SIG-M5 treated with dmso at 0.1 percent for 504 hours (cell line): ENCODE results near the gene TROAP.
A peak's percentile ranks its signal among the peaks of the same experiment; 100 is the strongest.
"Not testable (repeated sequence)": the region's sequence is repeated elsewhere in the genome, so short reads cannot be mapped to it uniquely, and the experiment has no call there.

Source experiments
- DNase-seq: peaks from one replicate; lab custom pipeline; 2025; ENCODE audit not compliant: unreplicated experiment; lab: John Stamatoyannopoulos, UW

Gene TROAP

DNA sequence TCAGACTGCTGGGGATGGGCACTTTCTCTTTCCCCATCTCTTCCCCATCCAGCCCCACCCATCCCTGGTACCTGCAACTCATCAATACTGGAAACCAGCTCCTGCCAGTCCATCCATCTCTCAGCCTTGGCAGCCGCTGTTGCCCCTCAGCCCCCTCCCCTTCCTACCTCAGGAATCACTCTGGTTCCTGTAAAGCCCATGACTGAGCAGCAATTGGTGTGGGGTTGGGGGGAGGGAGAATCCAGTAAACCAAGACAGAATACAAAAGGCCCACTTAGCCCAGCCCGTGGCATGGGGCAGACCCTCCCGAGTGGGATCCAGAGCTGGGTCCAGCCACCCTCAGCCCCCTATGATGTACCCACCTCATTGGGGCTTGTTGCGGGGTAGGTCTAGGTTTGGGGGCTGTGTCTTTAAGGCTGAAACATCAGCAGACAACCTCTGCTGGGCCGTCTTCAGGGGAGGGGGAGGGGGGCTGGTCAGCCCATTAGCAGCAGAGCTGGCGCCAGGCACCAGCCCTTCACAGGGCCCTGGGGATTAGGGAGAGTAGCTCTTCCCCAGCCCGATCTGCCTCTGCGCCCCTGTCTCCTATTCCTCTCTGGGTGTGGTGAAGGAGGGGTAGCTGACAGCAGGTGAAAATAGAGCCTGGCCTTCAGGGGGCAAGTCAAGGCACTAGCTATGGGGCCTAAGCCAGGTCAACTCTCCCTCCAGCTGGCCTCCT is 28.8 kb upstream of the TROAP start:
- DNase-seq = no peak

DNA sequence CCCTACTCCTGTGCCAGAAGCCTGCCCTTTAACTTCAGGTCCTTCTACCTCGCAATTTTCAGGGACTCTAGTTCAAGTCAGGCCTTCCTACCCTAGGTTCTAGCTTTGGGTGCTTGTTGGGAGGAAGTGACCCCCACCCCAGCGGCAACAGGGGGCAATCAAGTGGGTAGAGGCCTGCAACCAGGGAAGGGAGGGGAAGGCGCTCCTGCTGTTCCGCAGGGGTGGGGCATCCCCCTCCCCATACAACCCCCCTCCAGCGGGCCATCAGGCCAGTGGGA is 28.3 kb upstream of the TROAP start:
- no peak for DNase-seq

DNA sequence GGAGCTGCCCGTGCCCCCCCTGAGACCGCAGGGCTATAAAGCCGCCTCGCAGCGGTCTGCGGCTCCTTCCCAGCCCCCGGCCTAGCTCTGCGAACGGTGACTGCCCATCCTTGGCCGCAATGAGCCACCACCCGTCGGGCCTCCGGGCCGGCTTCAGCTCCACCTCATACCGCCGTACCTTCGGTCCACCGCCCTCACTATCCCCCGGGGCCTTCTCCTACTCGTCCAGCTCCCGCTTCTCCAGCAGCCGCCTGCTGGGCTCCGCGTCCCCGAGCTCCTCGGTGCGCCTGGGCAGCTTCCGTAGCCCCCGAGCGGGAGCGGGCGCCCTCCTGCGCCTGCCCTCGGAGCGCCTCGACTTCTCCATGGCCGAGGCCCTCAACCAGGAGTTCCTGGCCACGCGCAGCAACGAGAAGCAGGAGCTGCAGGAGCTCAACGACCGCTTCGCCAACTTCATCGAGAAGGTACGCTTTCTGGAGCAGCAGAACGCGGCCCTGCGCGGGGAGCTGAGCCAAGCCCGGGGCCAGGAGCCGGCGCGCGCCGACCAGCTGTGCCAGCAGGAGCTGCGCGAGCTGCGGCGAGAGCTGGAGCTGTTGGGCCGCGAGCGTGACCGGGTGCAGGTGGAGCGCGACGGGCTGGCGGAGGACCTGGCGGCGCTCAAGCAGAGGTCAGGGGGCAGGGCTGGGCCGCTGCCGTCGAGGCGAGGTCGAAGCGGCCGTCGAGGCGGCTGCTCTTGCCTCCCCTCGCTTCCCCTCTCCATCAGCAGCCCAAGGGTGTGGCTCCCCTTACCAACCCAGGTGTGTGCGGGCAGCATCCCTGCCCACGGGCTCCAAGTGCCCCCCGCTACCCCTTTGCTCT is 27.7 kb upstream of the TROAP start, which contains the start of gene PRPH:
Gene PRPH, plus strand, starts transcription at position 66 of the 855 bp plus-strand sequence. Its CDS starts 54 bp downstream, at position 120.
- no peak for DNase-seq

DNA sequence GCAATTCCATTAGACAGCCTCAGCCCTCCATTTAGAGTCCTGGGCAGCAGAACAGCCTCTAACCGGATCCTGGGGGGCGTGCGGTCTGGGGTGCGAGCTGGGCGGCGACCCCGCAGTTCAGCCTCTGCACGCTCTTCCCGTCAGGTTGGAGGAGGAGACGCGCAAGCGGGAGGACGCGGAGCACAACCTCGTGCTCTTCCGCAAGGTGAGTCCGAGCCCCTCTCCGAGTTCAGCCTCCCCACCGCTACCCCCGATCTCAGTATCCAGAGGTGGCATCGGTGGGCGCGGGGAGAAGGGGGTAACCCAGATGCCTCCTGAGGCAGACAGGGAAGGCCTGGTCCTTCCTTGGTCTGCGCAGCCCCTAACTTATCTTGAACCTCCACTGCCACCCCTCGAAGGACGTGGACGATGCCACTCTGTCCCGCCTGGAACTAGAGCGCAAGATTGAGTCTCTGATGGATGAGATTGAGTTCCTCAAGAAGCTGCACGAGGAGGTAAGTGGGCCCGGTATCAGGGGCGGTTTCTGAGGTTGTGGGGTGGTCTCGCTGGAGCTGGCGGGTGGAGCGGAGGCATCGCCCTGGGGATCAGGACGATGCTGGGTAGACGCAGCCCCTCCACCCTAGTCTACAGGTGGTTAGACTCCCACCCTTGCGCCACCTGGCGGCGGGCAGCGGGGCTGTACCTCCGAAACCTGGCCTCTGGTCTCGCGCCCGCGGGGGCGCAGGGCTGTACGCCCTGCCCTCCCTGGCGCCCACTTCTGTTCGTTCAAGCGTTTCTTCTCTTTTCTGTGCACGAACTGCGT is 26.8 kb upstream of the TROAP start:
- DNase-seq = peak; percentile 32

DNA sequence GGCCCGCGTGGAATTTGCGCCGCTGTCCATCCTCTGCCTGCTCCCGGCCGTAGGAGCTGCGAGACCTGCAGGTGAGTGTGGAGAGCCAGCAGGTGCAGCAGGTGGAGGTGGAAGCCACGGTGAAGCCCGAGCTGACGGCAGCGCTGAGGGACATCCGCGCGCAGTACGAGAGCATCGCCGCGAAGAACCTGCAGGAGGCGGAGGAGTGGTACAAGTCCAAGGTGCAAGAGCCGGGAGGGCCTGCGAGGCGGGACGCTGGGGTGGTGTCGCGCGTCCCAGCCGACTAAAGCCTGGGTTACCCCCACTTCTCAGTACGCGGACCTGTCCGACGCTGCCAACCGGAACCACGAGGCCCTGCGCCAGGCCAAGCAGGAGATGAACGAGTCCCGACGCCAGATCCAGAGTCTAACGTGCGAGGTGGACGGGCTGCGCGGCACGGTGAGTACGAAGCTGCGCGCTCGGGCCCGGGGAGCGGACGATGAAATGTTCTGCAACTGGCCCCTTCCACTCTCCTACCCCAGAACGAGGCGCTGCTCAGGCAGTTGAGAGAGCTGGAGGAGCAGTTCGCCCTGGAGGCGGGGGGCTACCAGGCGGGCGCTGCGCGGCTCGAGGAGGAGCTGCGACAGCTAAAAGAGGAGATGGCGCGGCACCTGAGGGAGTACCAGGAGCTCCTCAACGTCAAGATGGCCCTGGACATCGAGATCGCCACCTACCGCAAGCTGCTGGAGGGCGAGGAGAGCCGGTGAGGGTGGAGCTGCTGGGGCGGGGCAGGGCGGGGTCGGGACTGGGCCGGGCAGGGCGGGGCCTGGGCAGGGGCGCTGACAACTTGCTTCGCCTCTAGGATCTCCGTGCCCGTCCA is 26.0 kb upstream of the TROAP start:
- DNase-seq = peak; percentile 70

DNA sequence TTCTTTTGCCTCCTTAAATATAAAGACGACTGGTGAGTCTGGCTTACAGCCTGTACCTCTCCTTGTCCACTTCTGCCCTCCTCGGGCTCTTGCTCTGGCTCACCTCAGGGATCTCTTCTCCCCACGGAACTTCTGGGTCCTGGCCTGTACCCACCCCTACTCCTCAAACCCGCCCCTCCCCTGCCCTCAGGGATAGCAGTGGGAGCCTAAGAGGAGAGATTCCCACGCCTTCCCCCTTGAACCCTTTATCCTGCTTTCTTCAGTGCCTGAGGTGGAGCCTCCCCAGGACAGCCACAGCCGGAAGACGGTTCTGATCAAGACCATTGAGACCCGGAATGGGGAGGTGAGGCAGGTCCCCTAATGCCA is 25.4 kb upstream of the TROAP start:
- DNase-seq = no peak

DNA sequence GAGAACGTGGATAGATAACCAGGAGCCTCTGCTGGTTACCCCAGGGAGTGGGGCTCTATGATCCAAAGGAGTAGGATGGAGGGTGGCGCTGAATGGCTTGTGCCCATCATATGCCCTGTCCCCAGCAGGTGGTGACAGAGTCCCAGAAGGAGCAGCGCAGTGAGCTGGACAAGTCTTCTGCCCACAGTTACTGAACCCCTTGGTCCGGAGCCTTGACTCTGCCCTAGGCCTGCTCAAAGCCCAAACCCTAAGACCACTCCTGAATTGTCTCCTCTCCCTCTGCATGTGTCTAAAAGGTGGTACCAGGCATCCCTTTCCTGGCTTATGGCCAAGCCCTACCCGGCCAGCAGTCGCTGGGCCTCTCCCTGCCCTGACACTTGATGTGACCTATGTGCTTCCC is 24.9 kb upstream of the TROAP start:
- no peak for DNase-seq

DNA sequence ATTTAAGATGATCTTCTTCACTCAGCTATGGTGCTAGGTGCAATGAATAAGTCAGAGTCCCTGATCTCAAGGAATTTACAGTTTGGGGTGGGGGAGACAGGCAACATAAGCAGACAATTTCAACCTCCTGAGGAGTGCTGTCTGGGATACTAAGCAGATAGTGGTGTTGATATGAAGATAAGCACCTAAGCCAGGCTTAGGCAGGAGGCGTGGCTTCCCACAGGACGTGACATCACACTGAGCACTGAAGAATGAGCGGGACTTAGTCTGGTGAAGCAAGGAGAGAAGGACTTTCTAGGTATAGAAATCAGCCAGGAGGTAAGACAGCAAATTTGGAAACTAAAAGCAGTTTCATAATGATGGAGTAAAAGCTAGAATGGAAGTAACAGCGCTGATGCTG is 21.3 kb upstream of the TROAP start:
- no peak for DNase-seq

DNA sequence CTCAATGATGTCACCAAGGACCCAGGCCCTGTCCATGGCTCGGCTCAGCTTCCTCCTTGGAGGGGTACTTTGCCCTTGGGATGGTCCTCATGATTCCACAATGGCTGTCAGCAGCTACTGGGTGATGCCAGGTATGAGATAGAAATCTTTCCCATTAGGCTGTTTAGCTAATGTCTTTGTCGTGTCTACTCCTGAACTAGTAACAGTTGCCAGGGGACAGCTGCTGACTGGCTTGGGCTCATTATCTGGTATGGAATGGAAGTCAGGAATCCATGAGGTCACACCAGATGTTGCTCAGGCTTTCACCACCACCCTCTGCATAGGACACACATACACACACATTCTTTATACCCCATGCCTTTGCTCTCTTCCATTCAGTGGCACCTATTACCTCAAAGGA is 18.9 kb upstream of the TROAP start:
- no peak for DNase-seq

DNA sequence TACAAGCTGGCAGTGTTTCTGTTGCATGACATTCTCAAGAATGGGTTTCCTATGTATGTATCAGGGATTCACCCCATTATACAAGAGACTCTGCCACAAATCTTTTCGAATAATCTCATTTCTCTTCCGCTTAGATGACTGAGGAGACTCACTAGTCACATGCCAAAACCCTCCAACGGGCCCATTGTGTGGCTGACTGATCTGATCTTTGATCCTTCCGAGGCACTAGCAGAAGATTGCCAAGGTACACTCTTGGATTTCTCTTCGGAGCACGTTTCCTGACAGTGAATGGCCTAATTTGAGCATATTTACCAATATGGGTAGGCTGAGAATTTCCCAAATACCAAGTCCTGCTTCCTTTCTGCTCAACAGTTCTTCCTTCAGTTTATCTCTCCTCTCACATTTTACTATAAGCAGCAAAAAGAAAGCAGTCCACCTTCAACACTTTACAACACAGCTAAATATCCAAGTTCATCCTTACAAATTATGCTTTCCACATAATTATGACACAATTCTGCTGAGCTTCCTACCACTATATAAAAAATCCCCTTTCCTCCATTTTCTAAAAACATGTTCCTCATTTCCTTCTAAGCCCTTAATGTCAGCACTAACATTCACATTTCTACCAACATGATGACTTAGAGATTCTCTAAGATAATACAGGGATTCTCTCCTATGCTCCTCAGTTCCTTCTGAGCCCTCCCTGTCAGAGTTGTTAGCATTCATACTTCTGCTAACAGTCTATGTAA is 17.1 kb upstream of the TROAP start:
- DNase-seq = no peak

DNA sequence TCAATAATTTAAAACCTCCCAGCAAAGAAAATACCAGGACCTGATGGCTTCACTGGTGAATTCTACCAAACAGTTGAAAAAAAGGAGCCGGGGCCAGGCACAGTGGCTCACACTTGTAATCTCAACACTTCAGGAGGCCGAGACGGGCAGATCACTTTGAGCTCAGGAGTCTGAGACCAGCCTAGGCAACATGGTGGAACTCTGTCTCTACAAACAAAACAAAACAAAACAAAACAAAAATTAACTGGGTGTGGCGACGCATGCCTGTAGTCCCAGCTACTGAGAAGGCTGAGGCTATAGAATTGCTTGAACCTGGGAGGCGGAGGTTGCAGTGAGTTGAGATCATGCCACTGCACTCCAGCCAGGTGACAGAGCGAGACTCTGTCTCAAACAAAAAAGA is 13.7 kb upstream of the TROAP start:
- DNase-seq = no peak

DNA sequence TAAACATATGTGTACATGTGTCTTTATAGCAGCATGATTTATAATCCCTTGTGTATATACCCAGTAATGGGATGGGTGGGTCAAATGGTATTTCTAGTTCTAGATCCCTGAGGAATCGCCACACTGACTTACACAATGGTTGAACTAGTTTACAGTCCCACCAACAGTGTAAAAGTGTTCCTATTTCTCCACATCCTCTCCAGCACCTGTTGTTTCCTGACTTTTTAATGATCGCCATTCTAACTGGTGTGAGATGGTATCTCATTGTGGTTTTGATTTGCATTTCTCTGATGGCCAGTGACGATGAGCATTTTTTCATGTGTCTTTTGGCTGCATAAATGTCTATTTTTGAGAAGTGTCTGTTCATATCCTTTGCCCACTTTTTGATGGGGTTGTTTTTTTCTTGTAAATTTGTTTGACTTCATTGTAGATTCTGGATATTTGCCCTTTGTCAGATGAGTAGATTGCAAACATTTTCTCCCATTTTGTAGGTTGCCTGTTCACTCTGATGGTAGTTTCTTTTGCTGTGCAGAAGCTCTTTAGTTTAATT is 12.5 kb upstream of the TROAP start:
- not testable (repeated sequence) for DNase-seq

DNA sequence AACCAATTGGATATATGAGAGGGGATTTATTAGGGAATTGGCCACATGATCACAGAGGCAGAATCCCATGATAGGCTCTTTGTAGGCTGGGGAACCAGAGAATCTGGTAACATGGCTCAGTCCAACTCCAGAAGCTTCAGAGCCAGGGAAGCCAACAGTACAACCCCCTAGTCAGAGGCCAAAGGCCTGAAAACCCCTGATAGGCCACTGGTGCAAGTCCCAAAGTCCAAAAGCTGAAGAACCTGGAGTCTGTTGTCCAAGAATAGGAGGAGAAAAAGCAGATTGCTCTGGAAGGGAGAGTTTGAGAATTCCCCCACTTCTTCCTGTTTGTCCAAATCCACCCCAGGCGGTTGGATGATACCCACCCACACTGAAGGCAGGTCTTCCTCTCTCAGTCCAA is 8.2 kb upstream of the TROAP start:
- DNase-seq = no peak

DNA sequence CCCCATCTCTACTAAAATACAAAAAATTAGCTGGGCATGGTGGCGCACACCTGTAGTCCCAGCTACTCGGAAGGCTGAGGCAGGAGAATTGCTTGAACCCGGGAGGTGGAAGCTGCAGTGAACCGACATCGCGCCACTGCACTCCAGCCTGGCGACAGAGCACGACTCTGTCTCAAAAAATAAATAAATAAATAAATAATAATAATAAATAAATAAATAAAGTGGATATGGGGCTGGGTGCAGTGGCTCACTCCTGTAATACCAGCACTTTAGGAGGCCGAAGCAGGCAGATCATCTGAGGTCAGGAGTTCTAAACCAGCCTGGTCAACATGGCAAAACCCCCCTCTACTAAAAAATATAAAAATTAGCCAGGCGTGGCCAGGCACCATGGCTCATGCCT is 5.9 kb upstream of the TROAP start:
- DNase-seq = not testable (repeated sequence)

DNA sequence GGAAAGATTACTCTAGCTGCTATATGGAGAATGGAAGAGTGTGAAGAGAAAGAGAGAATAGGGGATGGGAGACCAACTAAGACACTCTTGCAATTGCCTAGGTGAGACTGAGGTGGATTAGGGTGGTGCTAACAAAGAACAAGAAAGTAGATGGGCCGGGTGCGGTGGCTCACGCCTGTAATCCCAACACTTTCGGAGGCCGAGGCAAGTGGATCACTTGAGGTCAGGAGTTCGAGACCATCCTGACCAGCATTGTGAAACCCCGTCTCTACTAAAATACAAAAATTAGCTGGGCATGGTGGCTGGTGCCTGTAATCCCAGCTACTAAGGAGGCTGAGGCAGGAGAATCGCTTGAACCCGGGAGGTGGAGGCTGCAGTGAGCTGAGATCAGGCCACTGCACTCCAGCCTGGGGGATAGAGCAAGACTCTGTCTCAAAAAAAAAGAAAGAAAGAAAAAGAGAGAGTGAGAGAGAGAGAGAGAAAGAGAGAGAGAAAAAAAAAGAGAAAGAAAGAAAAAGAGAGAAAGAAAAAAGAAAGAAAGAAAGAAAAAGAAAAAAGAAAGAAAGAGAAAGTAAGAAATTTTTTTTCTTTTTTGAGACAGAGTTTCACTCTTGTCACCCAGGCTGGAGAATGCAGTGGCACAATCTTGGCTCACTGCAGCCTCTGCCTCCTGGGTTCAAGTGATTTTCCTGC is 2.5 kb upstream of the TROAP start:
- DNase-seq = not testable (repeated sequence)

DNA sequence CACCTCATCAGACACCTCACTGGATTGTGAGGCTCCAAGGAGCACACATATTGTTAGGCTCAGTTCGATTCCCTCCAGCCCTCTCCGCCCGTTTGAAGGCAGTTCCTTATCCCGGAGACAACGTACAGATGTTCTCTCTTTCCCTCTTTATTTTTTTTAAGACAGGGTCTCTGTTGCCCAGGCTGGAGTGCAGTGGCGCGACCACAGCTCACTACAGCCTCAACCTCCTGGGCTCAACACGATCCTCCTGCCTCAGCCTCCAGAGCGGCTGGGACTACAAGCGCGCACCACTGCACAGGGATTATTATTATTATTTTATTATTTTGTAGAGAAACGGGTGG is 718 bp upstream of the TROAP start:
- DNase-seq = no peak

DNA sequence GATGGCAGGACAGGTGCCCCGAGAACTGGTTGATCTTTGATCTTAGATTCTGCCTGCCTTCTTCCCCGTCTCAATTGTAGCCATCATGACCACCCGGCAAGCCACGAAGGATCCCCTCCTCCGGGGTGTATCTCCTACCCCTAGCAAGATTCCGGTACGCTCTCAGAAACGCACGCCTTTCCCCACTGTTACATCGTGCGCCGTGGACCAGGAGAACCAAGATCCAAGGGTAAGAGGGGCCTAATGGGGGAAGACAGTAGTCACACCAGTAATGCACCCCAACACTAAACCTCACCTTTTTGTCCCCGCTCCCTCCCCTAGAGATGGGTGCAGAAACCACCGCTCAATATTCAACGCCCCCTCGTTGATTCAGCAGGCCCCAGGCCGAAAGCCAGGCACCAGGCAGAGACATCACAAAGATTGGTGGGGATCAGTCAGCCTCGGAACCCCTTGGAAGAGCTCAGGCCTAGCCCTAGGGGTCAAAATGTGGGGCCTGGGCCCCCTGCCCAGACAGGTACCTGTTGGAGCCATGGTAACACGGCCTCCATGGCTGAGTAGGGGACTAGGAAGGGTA is 556 bp downstream of the TROAP start:
- DNase-seq = no peak

DNA sequence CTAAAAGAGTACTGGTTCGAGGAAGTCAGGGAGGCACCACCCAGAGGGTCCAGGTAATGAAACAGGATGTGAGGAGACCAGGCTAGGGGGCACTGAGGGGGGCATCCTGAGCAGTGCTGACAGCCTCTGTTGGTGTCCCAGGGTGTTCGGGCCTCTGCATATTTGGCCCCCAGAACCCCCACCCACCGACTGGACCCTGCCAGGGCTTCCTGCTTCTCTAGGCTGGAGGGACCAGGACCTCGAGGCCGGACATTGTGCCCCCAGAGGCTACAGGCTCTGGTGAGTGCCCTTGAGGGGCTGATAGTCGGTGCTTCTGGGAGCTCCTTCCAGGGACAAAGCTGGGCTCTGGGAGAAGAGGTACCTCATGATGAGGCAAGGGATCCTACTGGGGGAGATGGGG is 2.6 kb downstream of the TROAP start:
- no peak for DNase-seq

DNA sequence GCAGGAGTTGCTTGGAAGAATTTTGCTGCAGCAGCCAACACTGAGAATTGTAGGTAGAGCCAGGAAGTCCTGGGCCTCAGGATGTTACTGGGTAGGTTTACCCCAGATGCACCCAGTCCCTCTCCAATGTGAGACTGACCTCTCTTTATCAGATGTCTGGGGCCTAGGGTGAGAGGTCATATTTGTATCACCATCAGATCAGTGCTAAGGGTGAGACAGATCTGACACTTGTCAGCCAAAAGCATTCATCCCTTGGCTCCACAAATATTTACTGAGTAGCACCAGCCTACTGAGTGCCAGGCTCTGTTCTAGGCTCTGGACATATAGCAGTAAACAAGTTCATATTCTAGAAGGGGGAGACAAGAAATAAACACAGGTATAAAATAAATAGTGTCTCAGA is 4.3 kb downstream of the TROAP start:
- no peak for DNase-seq
